ENCODE results near the gene FAM174B. TPM values are rescaled to one million over a fixed set of nuclear protein-coding genes. Genes with fewer than 3 reads are reported as not detected.

FAM174B gene
- total RNA-seq, 1 experiment from 2014 or later, result 3.5 TPM

GRCh38 chr15:92667287-92667904 is 11.8 kb upstream of the FAM174B start:
- intact Hi-C loops (cut with micrococcal nuclease), result no loop called here
- H3K4me3 Mint-ChIP-seq (ENCODE audit: unreplicated experiment), result no peak overlapping the region
- H3K27ac Mint-ChIP-seq (ENCODE audit: low read depth, unreplicated experiment), result no peak overlapping the region
- no TSS peak for BruUV-seq (replicated peaks)
- DNase-seq (ENCODE audit: unreplicated experiment), result no peak
- no peak for TF ChIP-seq CTCF (IDR thresholded peaks at IDR 0.05; ENCODE audit: unreplicated experiment)
- H3K4me1 Mint-ChIP-seq (ENCODE audit: insufficient read depth, unreplicated experiment), result no peaks in the 10 kb centered on the region
- POLR2A ChIA-PET, result no interaction called here
- CTCF ChIA-PET, result interaction anchor here (1.2 kb wide), 1 partner anchor 11 kb away, joined by 3 read pairs; no protein-coding TSS in a partner anchor
- H3K27me3 Mint-ChIP-seq (ENCODE audit: insufficient read depth, unreplicated experiment), result peaks cover 11% of the 10 kb centered on the region
- H3K9me3 Mint-ChIP-seq (ENCODE audit: unreplicated experiment), result no peaks in the 10 kb centered on the region
- no peaks in the 10 kb centered on the region for H3K36me3 Mint-ChIP-seq (ENCODE audit: insufficient read depth, unreplicated experiment)

- BruUV-seq (replicated peaks), result no TSS peak
- intact Hi-C loops (cut with micrococcal nuclease), result no loop called here
- no peaks in the 10 kb centered on the region for H3K9me3 Mint-ChIP-seq (ENCODE audit: unreplicated experiment)
- TF ChIP-seq CTCF (IDR thresholded peaks at IDR 0.05; ENCODE audit: unreplicated experiment), result no peak
- CTCF ChIA-PET, result no interaction called here
- H3K27ac Mint-ChIP-seq (ENCODE audit: low read depth, unreplicated experiment), result no peak overlapping the region
- no peaks in the 10 kb centered on the region for H3K36me3 Mint-ChIP-seq (ENCODE audit: insufficient read depth, unreplicated experiment)
- no peak overlapping the region for H3K4me3 Mint-ChIP-seq (ENCODE audit: unreplicated experiment)
- POLR2A ChIA-PET, result no interaction called here
- DNase-seq (ENCODE audit: unreplicated experiment), result no peak
- no peaks in the 10 kb centered on the region for H3K4me1 Mint-ChIP-seq (ENCODE audit: insufficient read depth, unreplicated experiment)
- peaks cover 11% of the 10 kb centered on the region for H3K27me3 Mint-ChIP-seq (ENCODE audit: insufficient read depth, unreplicated experiment)
Measured at GRCh38 chr15:92666780-92667179, 11.2 kb upstream of the FAM174B start.

GRCh38 chr15:92665100-92665555 is 9.6 kb upstream of the FAM174B start:
- ChIA-PET CTCF (interaction anchor here (0.5 to 1.0 kb wide), 2 partner anchors 225 to 463 kb away, joined by 3 read pairs; no protein-coding TSS in a partner anchor), POLR2A (interaction anchor here (0.7 kb wide), 1 partner anchor 338 kb away, joined by 3 read pairs; no protein-coding TSS in a partner anchor)
- peak; percentile 61 for DNase-seq (ENCODE audit: unreplicated experiment)
- no peaks in the 10 kb centered on the region for H3K36me3 Mint-ChIP-seq (ENCODE audit: insufficient read depth, unreplicated experiment)
- no peak overlapping the region for H3K27ac Mint-ChIP-seq (ENCODE audit: low read depth, unreplicated experiment)
- no TSS peak for BruUV-seq (replicated peaks)
- H3K4me1 Mint-ChIP-seq (ENCODE audit: insufficient read depth, unreplicated experiment), result no peaks in the 10 kb centered on the region
- TF ChIP-seq CTCF (IDR thresholded peaks at IDR 0.05; ENCODE audit: unreplicated experiment), result no peak
- intact Hi-C loops (cut with micrococcal nuclease), result no loop called here
- H3K9me3 Mint-ChIP-seq (ENCODE audit: unreplicated experiment), result no peaks in the 10 kb centered on the region
- H3K4me3 Mint-ChIP-seq (ENCODE audit: unreplicated experiment), result no peak overlapping the region
- H3K27me3 Mint-ChIP-seq (ENCODE audit: insufficient read depth, unreplicated experiment), result peaks cover 11% of the 10 kb centered on the region

GRCh38 chr15:92664178-92664900 is 8.8 kb upstream of the FAM174B start:
- no peaks in the 10 kb centered on the region for H3K36me3 Mint-ChIP-seq (ENCODE audit: insufficient read depth, unreplicated experiment)
- no peak for DNase-seq (ENCODE audit: unreplicated experiment)
- H3K4me3 Mint-ChIP-seq (ENCODE audit: unreplicated experiment), result no peak overlapping the region
- POLR2A ChIA-PET, result interaction anchor here (0.6 to 0.7 kb wide), 2 partner anchors 339 to 529 kb away, joined by 3 read pairs; no protein-coding TSS in a partner anchor
- H3K9me3 Mint-ChIP-seq (ENCODE audit: unreplicated experiment), result no peaks in the 10 kb centered on the region
- no peak overlapping the region for H3K27ac Mint-ChIP-seq (ENCODE audit: low read depth, unreplicated experiment)
- TF ChIP-seq CTCF (IDR thresholded peaks at IDR 0.05; ENCODE audit: unreplicated experiment), result no peak
- H3K27me3 Mint-ChIP-seq (ENCODE audit: insufficient read depth, unreplicated experiment), result peaks cover 6% of the 10 kb centered on the region
- CTCF ChIA-PET, result interaction anchor here (0.6 kb wide), 1 partner anchor 967 kb away, joined by 3 read pairs; no protein-coding TSS in a partner anchor
- intact Hi-C loops (cut with micrococcal nuclease), result no loop called here
- BruUV-seq (replicated peaks), result no TSS peak
- H3K4me1 Mint-ChIP-seq (ENCODE audit: insufficient read depth, unreplicated experiment), result no peaks in the 10 kb centered on the region

Measured in MCF 10A (cell line).